Measurements from ENCODE around the gene SETX. TPM values are rescaled to one million over a fixed set of nuclear protein-coding genes. Genes with fewer than 3 reads are reported as not detected.
A peak's percentile ranks its signal among the peaks of the same experiment; 100 is the strongest.
"Not testable (repeated sequence)": the region's sequence is repeated elsewhere in the genome, so short reads cannot be mapped to it uniquely, and the experiment has no call there.

The SETX gene
- total and polyA plus RNA-seq, 2 of the 13 experiments (the other 11 are each of a cell fraction or from before 2014, with no cell fraction given), result 13.2 to 39.0 TPM

GRCh38 chr9:132377769-132378168 lies 23.0 kb upstream of the SETX start:
- H3K4me3 ChIP-seq (replicated peaks in 1 of 3; ENCODE audit: insufficient read depth in 1 of 3, low read depth in 2 of 3, low read length in 3 of 3); FAIRE-seq; H3K9ac ChIP-seq (ENCODE audit: insufficient read depth, low read depth, low read length); intact Hi-C loops (cut with micrococcal nuclease; ENCODE audit: unreplicated experiment); DNase-seq (ENCODE audit: low spot score); in situ Hi-C loops (cut with HindIII; ENCODE audit: extremely low pct_ligation_motif_present, low pct_unique_long_range_greater_than_20kb); H3K9me3 ChIP-seq (ENCODE audit: low read length); ATAC-seq; H2AFZ ChIP-seq (ENCODE audit: low read length); H4K20me1 ChIP-seq (ENCODE audit: insufficient read depth, low read length); H3K4me1 ChIP-seq (ENCODE audit: insufficient read depth, low read length); CTCF ChIA-PET (ENCODE audit: low intra/inter-chr PET ratio, low total read pairs); H3K27ac ChIP-seq (ENCODE audit: extremely low read length, insufficient read depth, low read length); H3K27me3 ChIP-seq (ENCODE audit: control insufficient read depth in 1 of 2, insufficient read depth in 2 of 2, low read length in 2 of 2); H3K79me2 ChIP-seq (ENCODE audit: insufficient read depth, low read length); POLR2A ChIA-PET; BruUV-seq (replicated peaks); H3K4me2 ChIP-seq (ENCODE audit: low read depth, low read length): not testable (repeated sequence)
- TF ChIP-seq, protein P1, sequence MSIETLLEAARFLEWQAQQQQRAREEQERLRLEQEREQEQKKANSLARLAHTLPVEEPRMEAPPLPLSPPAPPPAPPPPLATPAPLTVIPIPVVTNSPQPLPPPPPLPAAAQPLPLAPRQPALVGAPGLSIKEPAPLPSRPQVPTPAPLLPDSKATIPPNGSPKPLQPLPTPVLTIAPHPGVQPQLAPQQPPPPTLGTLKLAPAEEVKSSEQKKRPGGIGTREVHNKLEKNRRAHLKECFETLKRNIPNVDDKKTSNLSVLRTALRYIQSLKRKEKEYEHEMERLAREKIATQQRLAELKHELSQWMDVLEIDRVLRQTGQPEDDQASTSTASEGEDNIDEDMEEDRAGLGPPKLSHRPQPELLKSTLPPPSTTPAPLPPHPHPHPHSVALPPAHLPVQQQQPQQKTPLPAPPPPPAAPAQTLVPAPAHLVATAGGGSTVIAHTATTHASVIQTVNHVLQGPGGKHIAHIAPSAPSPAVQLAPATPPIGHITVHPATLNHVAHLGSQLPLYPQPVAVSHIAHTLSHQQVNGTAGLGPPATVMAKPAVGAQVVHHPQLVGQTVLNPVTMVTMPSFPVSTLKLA (IDR thresholded peaks at IDR 0.05), result peak; percentile 95
- 97% methylated on average over 2 of the region's 2 CpGs for WGBS (ENCODE audit: low lambda C conversion rate)
- H3K36me3 ChIP-seq (replicated peaks in 1 of 2; ENCODE audit: control insufficient read depth in 1 of 2, insufficient read depth in 2 of 2, low read length in 2 of 2), result peaks cover 14 to 30% of the 10 kb centered on the region in 2 experiments; a peak in 4 of 5 replicates

- ATAC-seq, result no peak; the same call in 1 of the 3 replicates
These were observed 17.6 kb upstream of the SETX start for GRCh38 chr9:132372177-132373095.

More at GRCh38 chr9:132372177-132373095, 17.6 kb upstream of the SETX start:
- TF ChIP-seq MAFK (conservative IDR thresholded peaks at IDR 0.05 in 1 of 2, IDR thresholded peaks at IDR 0.05 in 1 of 2; ENCODE audit: low read length in 2 of 2), result 0 out of 4 replicates have a peak, but pooled peaks of 1 of the 2 experiments have one; percentile 0
- TF ChIP-seq PREB (CRISPR knock-in tag; IDR thresholded peaks at IDR 0.05), result no peak
- no peak for TF ChIP-seq GABPA (IDR thresholded peaks at IDR 0.05; ENCODE audit: low read depth, low read length)
- TF ChIP-seq GABPA (CRISPR knock-in tag; IDR thresholded peaks at IDR 0.05; ENCODE audit: low read depth), result peak; percentile 67
- Histone ChIP-seq H2AFZ (ENCODE audit: low read length) (peak overlapping the region; percentile 54), H3K4me1 (ENCODE audit: insufficient read depth, low read length) (no peaks in the 10 kb centered on the region), H3K4me3 (replicated peaks in 1 of 3; ENCODE audit: insufficient read depth in 1 of 3, low read depth in 2 of 3, low read length in 3 of 3) (no peak overlapping the region), H3K79me2 (ENCODE audit: insufficient read depth, low read length) (no peaks in the 10 kb centered on the region), H3K27me3 (ENCODE audit: control insufficient read depth in 1 of 2, insufficient read depth in 2 of 2, low read length in 2 of 2) (peaks cover 0 to 2% of the 10 kb centered on the region in 2 experiments; a peak in 1 of 5 replicates), H3K27ac (ENCODE audit: extremely low read length, insufficient read depth, low read length) (no peak overlapping the region), H3K9me3 (ENCODE audit: low read length) (no peaks in the 10 kb centered on the region), H4K20me1 (ENCODE audit: insufficient read depth, low read length) (no peaks in the 10 kb centered on the region), H3K9ac (ENCODE audit: insufficient read depth, low read depth, low read length) (no peak overlapping the region), H3K4me2 (ENCODE audit: low read depth, low read length) (no peak overlapping the region), H3K36me3 (replicated peaks in 1 of 2; ENCODE audit: control insufficient read depth in 1 of 2, insufficient read depth in 2 of 2, low read length in 2 of 2) (peaks cover 2 to 16% of the 10 kb centered on the region in 2 experiments; a peak in 4 of 5 replicates)
- POLR2A ChIA-PET, result interaction anchor here (0.9 to 1.3 kb wide), 2 partner anchors 17 to 18 kb away, joined by 3 to 4 read pairs; partner anchors contain the start of gene SETX
- in situ Hi-C loops (cut with HindIII; ENCODE audit: extremely low pct_ligation_motif_present, low pct_unique_long_range_greater_than_20kb), result no loop called here
- intact Hi-C loops (cut with micrococcal nuclease; ENCODE audit: unreplicated experiment), result no loop called here
- CTCF ChIA-PET (ENCODE audit: low intra/inter-chr PET ratio, low total read pairs), result no interaction called here
- DNase-seq (ENCODE audit: low spot score), result no peak
- 81% methylated on average over 14 of the region's 14 CpGs for WGBS (ENCODE audit: low lambda C conversion rate)
- BruUV-seq (replicated peaks), result no TSS peak
- FAIRE-seq, result no peak
